Calu3 (cell line): ENCODE data around the gene KCNJ12. TPM values are rescaled to one million over a fixed set of nuclear protein-coding genes. Genes with fewer than 3 reads are reported as not detected.
A peak's percentile ranks its signal among the peaks of the same experiment; 100 is the strongest.

Source experiments
- BruUV-seq: library from RNA; stranded (reverse); fragments of 400-500 nt; replicated peaks from 2 replicates; lab custom pipeline; 2021; lab: Mats Ljungman, UMichigan
- CTCF ChIA-PET: fragments of 300-600 bp; sonication (Branson Sonifier 250); formaldehyde crosslinking; loops from one replicate; lab custom pipeline; 2022; ENCODE audit warnings: antibody characterized with exemption; lab: Charles Lee
- DNase-seq: peaks from one replicate; pipeline ENCODE4 v3.0.0; 2022
- H3K27ac Mint-ChIP-seq: one replicate; pipeline ENCODE4 v1.8.0; 2022; ENCODE audit warnings: mixed read lengths; ENCODE audit not compliant: unreplicated experiment
- H3K27me3 Mint-ChIP-seq: one replicate; pipeline ENCODE4 v1.8.0; 2022; ENCODE audit warnings: mixed read lengths; ENCODE audit not compliant: unreplicated experiment
- H3K36me3 Mint-ChIP-seq: one replicate; pipeline ENCODE4 v1.8.0; 2022; ENCODE audit warnings: mild to moderate bottlenecking, moderate library complexity, mixed read lengths; ENCODE audit not compliant: insufficient read depth, unreplicated experiment
- H3K4me1 Mint-ChIP-seq: one replicate; pipeline ENCODE4 v1.8.0; 2022; ENCODE audit warnings: mild to moderate bottlenecking, low read depth, mixed read lengths; ENCODE audit not compliant: unreplicated experiment
- H3K4me3 Mint-ChIP-seq: one replicate; pipeline ENCODE4 v1.8.0; 2022; ENCODE audit warnings: mild to moderate bottlenecking, low read depth, moderate library complexity, mixed read lengths; ENCODE audit not compliant: unreplicated experiment
- H3K9me3 Mint-ChIP-seq: one replicate; pipeline ENCODE4 v1.8.0; 2022; ENCODE audit warnings: low read depth, mixed read lengths; ENCODE audit not compliant: unreplicated experiment
- CTCF ChIP-seq: fragments of 200-600 bp; IDR thresholded peaks from one replicate; pipeline ENCODE4 v1.8.0; 2022; ENCODE audit warnings: antibody characterized with exemption; ENCODE audit not compliant: unreplicated experiment
- intact Hi-C: fragments of 100-400 bp; cut with micrococcal nuclease; formaldehyde crosslinking; loops from one replicate; pipeline ENCODE4 v1.10.0; 2022; ENCODE audit not compliant: unreplicated experiment
- total RNA-seq: library from RNA; stranded (reverse); gene quantifications from 2 replicates; pipeline ENCODE4 v1.2.3, GENCODE V29; 2022

KCNJ12 gene
- total RNA-seq, 1 experiment from 2014 or later = not detected

DNA sequence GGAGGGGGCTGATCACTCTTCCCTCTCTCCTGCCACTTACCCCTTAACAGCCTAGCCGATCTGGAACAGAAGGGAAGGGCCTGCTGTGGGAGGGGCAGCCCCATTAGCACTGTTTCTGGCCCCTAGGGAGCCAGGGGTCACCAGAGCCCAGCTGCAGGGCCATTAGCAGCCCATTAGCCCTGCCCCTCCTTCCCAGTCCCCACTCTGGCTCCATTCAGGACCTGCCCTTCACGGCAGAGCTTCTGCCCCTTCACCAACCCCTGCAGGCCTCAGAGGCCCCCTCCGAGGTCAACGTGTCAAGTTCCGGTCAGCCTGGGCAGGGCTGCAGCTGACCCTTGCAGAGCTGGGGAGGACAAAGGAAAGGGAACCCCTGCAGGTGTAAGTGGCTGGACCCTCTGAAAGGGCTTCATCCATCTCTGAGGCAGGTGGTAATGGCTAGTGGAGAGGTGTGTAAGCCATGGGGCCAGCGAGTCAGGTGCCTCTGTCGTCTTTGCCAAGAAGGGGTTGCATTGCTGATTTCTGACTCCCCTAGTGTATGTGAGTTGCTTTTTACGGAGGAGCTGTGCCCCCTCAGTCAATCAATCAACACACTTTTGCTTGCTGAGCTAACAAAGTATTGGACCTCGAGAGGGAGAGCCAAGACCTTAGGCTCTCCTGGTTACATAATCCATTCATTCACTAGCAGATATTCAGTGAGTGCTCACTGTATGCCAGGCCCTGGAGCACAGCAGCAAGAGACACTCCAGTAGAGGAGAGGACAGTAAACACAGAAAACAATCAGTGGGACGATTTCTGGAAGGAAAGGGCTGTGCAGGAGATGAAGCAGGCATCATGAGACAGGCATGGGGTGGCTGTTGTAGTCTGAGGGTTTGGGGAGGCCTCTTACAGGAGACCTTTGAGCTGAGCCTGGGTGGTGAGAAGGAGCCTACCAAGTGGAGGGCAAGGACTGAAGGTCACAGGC lies 18.2 kb upstream of the KCNJ12 start:
- no TSS peak for BruUV-seq
- Mint-ChIP-seq H3K36me3 (no peaks in the 10 kb centered on the region), H3K9me3 (no peaks in the 10 kb centered on the region), H3K27ac (no peak overlapping the region), H3K27me3 (peaks cover 20% of the 10 kb centered on the region), H3K4me3 (no peak overlapping the region), H3K4me1 (no peaks in the 10 kb centered on the region)
- intact Hi-C loops = no loop called here
- CTCF ChIA-PET = no interaction called here
- DNase-seq = no peak
- no peak for TF ChIP-seq CTCF

DNA sequence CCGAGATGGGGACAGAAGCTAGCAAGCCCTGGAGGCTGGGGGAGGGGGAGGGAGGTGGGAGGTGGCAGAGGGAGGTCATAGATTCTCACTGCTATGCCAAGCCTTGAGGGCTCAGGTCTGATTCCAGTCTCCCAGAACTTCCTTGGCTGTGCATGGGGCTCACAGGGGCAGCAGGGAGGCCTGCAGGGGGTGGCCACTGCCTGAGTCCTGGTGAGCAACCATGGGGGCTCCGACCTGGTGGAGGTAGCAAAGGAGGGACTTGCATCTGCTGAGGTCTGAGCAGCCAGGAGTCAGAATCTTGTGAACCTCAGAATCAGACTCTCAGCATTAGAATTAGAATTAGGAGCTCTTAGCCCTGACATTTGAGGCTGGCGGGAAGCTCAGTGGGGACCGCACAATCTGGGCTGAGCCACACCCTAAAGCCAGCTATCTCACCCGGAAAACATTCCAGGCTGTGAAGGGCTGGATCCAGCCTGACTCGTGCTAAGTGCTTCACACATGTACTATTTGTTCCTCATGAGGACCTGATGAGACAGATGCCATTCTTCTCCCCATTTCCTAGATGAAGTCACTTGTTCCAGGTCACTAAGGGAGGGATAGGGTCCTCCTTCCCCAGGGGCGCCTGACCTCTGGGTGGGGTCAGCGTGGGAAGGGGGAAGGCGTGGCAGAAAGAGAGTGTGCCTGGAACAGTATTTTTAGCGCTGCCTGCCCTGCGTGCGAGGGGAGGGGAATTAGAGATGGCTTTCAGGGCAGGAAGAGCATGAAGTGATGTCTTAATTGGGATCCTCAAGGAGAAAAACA lies 17.3 kb upstream of the KCNJ12 start:
- Mint-ChIP-seq H3K36me3 (no peaks in the 10 kb centered on the region), H3K4me1 (no peaks in the 10 kb centered on the region), H3K27me3 (peaks cover 20% of the 10 kb centered on the region), H3K4me3 (no peak overlapping the region), H3K27ac (no peak overlapping the region), H3K9me3 (no peaks in the 10 kb centered on the region)
- TF ChIP-seq CTCF = no peak
- no TSS peak for BruUV-seq
- intact Hi-C loops = no loop called here
- CTCF ChIA-PET = no interaction called here
- peak; percentile 20 for DNase-seq

GRCh38 chr17:21359483-21359840 lies 16.7 kb upstream of the KCNJ12 start:
- Mint-ChIP-seq H3K27ac (no peak overlapping the region), H3K27me3 (peaks cover 20% of the 10 kb centered on the region), H3K9me3 (no peaks in the 10 kb centered on the region), H3K4me1 (no peaks in the 10 kb centered on the region), H3K36me3 (no peaks in the 10 kb centered on the region), H3K4me3 (no peak overlapping the region)
- CTCF ChIA-PET = no interaction called here
- intact Hi-C loops = no loop called here
- no peak for DNase-seq
- BruUV-seq = no TSS peak
- no peak for TF ChIP-seq CTCF

GRCh38 chr17:21360048-21360447 lies 16.1 kb upstream of the KCNJ12 start:
- intact Hi-C loops = no loop called here
- H3K4me3 Mint-ChIP-seq = no peak overlapping the region
- H3K4me1 Mint-ChIP-seq = no peaks in the 10 kb centered on the region
- BruUV-seq = no TSS peak
- no peak overlapping the region for H3K27ac Mint-ChIP-seq
- CTCF ChIA-PET = no interaction called here
- DNase-seq = no peak
- no peaks in the 10 kb centered on the region for H3K9me3 Mint-ChIP-seq
- peaks cover 20% of the 10 kb centered on the region for H3K27me3 Mint-ChIP-seq
- no peaks in the 10 kb centered on the region for H3K36me3 Mint-ChIP-seq
- TF ChIP-seq CTCF = no peak
